ENCODE measurements around the gene NRCAM.
"Not testable (repeated sequence)": the region's sequence is repeated elsewhere in the genome, so short reads cannot be mapped to it uniquely, and the experiment has no call there.

The NRCAM gene

DNA sequence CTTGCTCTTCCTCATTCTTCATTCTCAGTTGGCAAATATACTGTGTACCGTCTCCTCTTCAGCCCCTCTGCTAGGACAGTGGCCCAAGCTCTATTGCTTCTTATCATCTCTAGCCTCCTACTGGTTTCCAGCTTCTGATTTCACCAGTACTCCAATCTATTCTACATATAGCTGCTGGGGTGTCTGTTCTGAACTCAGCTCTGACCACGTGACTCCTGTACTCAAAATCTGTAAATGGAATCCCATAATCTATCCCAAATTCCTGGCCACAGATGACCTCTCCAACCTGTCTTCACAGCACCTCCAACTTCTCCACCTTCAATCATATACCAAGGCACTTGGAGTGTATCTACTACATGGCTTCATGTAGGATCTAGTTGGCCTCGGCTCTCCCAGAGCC lies 152.9 kb downstream of the NRCAM start:
- DNase-seq = no peak

DNA sequence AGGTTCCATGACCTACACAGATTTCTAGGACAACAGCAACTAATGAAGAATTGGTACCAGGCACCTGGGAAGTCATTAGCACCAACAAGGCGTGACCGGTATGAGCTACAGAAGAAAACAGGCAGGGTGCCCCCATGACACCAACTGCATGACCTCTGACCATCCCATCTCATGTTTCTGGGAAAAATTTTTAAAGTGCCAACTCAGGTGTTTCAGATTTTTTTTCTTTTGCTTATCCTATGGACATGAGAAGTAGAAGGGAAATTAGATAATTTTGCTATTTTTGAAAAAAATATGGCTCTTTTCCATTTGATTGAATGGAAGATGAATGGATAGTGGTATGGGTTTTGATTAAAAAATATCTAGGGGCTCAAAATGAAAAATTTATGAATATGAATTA lies 154.8 kb downstream of the NRCAM start:
- DNase-seq = no peak

DNA sequence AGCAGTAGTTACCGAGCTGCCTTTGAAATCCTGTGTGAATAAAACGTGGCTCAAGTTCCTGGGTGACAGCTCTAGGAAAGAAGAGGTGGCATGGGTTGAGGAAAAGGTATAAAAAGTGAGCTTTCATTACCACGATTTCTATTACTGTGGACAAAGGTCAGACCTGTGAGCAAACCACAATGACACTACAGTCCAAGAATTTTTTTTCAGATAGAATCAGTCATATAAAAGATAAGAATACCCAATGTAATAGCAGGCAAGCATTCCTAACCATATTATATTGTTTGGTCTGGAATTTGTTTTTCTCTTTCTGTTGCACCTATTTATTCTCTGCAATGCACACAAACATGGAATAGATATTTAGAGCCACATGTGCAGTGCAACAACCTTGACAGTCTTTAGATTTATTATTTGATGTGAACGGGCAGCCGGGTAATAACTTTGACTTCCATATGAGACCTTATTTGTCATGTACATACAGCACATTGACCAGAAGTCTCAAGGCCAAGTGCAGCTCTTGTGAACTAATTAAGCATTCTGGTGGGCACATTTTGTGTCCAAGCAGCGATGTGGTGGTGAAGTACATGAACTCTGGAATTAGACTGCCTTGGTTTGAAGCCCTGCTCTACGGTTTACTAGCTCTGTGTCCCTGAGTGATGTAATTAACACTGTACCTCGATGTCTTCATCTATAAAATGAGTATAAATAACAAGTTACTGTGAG lies 156.8 kb downstream of the NRCAM start:
- DNase-seq = no peak

DNA sequence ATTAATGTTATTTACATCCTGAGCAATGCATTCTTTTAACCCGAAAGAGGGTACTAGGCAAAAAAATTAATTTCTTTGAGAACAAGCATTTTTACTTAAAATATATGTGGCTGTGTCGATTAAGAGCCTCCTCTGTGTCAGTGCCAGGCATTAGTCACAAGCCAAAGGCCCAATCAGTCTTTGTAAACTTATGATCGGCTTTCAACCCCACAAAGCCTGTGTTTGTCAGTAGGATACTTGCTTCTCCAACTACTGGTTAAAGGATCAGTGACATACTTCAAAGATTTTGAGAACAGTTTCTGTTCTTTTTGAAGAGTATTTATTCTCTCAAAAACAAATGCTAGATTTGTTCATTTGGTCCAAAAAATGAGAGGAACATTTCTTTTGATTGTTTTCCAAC lies 159.3 kb downstream of the NRCAM start:
- no peak for DNase-seq

DNA sequence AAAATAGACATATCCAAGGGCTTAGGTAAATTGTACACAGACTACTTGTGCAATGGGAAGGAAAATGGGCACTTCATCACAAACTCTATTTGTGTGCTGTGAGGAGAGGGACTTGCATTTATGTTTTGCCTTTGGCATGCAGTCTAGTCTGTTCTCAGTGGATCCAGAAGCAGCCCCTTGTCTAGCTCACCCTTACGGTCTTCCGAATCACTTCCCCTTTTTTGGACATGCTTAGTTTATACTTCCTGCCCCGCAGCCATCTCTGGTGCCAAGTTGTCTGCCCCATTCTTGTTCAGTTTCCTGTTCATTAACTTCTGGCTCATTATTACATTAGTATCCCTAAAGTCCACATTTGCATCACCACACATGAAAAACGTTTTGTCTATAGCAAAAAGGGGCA lies 161.6 kb downstream of the NRCAM start:
- no peak for DNase-seq

DNA sequence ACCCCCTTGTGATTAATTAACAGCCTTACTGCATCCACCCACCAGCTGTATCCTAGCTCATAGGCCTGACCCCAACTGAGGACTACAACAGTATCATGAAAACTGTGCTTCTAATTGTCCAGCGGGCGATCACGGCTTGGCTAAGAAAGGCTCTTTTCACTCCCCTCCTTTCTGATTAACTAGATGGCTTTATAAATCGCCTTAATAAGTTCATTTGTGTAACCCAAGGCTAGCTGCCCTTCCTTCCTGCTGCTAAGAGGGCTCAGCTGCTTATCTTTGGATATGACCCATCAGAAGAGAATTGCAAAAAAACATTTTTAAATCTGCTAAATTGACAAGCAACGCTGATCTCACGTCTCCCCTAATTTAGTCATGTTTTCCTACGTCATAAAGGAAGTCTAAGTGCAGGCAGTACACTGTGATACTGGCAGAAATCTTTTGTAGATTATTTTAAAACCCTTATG lies 163.1 kb downstream of the NRCAM start:
- no peak for DNase-seq

DNA sequence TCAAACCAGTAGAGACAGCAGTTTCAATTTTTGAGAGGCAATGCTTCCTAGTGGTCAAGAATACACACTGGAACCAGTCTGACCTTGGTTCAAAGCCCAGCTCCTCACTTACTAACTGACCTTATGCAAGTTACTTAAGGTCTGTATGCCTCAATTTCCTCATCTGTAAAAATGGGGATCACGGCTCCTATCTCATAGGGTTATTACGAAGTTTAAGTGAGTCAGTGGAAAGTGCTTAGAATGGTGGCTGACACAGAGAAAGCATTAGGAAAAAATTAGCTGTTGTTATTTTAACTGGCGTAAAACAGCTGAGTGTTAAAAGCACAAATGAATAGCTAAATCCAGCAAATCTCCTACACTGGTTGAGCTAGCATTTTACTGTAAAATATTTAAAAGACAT lies 163.7 kb downstream of the NRCAM start:
- DNase-seq = no peak

DNA sequence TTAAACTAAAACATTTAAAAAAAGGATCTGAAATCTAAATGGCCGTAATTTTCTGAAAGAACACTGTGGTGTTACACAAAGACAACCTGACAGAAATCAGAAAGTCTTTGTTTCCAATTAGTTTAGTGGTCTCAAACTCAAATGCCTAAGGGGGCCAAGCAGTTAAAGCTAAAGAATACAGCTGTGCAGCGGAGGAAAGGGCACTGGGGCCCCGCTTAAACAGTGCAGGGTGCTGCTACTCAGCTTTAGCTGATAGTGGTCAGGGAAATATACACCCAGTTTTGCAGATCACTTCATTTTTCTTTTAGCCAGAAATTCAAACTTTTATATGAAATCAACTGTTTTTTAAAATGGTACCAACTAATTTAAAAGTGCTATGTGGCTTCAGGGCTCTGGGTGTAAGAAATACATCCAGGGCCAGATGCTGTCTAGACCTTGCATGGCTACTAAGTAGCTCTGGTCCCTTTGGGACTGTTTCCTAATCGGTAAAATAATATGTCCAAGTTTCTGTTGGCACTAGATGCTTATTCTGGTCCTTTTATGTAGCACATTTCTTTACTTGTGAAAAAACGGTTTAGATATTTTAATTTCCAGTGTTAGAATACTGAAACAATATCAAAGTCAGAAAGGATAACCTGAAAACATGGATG lies 164.3 kb downstream of the NRCAM start:
- no peak for DNase-seq

DNA sequence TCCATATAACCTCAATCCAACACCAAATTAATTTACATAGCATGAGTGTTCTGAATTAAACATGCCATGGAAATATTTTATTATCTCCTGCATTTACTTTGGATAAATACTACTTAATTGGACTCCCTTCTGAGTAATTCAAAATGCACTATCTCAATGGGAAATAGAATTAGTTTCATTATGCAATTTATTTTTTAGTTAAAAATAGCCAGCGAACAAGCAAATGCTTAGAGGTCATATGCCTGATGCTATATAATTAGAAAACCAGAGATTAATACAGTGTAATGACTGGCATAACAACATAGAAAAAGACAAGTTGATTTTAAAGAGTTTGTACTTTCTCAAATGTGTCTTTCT lies 165.1 kb downstream of the NRCAM start:
- no peak for DNase-seq

DNA sequence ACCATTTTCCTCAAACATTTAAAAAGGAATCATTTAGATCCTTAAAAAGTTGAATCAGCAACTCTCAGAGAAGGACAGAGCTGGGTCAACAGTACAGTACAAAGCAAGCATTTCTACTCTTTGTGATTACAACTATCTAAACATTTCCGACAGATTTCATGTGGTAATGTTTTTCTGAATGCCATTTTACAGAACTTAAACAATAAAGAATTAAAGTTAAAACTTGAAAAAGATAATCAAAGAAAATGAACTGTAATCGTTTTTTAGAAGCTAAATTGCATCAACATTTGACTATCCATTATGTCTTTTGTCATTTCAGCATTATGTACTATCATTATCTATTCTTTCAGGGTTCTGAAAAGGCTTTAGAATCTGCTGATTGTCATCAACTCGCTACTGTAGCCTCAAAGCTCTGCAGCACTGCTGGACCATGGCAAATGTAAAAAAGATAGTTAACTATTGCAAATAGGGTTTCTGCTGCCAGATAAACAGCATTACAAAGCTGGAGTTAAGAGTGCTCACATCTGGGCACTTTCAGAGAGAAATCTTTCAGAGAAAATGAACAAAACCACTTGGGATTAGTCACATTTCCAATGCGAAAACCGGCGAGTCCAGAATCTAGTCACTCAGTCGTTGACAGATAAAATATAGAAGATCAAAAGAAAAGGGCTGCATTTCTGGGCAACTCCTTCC lies 165.6 kb downstream of the NRCAM start:
- DNase-seq = no peak

DNA sequence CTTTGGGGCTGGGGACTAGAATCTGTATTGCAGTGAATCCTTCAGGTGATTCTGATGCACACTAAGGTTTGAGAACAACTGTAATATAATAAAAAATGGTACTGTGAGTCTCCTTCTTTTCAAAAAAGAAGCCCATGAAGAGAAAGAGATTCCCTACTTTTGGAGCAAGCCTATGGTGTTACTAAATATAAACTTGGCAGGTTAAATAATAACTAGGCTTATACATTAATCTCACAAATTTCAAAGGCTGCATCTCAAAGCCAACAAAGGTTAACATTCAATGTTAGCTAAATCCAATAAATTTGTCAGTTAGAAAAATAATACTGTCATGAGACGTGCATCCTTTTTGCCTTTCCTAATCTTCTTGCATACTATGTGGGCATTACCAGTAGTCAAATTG lies 166.4 kb downstream of the NRCAM start:
- DNase-seq = no peak

DNA sequence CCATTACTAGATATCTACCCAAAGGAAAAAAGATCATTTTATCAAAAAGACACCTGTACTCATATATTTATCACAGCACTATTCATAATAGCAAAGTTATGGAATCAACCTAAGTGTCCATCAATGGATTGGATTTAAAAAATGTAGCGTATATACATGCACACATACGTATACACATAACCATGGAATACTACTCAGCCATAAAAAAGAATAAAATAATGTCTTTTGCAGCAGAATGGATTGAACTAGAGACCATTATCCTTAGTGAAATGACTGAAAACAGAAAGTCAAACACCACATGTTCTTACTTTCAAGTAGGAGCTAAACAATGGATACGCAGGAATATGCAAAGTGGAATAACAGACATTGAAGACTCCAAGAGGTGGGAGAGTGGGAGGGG lies 168.4 kb downstream of the NRCAM start:
- DNase-seq = no peak

DNA sequence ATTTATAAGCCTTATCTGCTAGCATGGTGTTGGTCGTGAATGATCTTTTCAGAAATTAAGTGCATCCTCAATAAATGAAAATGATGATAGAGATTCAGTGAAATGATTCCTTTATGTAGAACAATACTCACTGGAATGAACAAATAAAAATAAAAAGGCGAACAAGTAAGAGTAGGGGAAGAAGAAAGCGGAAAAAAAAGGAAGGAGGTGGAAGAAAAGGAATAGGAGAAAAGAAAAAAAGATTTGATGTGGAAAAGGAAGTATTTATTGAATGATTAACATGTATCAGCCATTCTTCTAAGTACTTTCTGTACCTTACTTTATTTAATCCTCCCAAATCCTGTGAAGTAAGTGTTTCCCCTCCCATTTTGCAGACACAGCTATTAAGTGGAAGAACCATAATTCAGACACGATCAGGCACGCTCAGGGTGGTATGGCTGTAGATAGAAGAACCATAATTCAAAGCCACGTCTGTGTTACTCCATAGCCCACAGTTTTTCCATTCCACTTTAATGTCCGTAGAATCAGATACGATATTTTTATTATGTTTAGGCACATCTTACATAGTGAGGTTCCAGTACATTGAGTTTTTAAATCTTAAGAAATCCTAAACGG lies 169.8 kb downstream of the NRCAM start:
- no peak for DNase-seq

DNA sequence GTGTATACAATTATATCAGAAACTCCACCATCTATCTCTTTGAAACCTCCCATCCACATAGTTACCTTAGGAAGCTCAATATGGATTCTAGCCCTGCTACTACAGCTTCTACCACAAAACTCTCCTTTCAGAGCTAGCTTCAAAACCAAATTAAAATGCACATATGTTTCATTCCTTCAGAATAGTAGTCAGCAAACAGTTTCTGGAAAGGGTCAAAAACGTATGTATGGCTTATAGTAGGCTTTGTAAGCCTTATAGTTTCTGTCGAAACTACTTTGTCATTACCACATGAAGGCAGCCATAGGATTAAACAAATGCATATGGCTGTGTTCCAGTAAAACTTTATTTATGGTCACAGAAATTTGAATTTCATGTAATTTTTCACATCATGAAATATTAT lies 170.5 kb downstream of the NRCAM start:
- DNase-seq = no peak

DNA sequence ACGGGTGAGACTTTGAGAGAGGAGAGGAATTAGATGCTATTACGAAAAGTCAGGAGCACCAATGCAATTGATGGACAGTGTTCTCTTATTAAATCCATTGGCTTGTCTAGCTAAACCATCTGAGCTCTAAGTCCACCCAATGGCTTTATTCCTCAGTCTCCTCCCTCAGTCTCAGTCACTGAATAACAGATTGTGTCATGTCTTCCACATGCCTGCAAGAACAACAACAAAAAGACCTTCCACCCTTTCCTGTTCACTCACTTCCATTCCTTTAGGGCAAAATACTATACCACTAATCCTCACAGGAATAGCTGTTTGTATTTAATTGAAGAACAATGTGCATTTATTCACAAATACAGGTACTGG lies 171.2 kb downstream of the NRCAM start:
- no peak for DNase-seq

DNA sequence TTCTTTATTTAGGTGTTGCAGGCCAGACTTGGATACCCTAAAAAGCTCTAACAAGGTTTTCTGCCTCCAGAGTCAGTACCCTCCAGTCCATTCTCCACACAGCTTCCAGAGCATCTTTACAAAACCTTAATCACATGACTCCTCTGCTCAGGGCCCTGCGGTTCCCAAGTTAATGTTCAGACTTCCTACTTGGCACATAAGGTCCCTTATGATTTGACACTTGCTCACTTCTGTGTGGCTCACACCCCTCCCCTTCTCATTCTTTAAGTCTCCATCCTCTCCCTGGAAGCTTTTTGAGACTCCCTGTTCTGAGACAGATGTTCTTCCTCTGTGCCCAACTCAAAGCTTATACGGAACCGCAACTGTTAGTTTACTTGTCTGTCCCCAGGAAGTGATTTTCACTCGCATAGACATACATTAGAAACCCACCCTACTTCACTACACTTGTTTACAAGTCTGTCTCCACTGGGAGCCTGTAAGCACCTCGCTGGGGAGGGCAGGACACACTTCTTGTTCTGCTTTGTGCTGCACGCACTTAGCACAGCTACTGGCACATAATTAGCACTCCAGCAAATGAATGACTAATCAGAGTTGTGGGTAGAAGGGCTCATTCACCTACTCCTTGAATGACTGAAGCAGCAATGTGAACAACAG lies 171.8 kb downstream of the NRCAM start:
- DNase-seq = no peak

DNA sequence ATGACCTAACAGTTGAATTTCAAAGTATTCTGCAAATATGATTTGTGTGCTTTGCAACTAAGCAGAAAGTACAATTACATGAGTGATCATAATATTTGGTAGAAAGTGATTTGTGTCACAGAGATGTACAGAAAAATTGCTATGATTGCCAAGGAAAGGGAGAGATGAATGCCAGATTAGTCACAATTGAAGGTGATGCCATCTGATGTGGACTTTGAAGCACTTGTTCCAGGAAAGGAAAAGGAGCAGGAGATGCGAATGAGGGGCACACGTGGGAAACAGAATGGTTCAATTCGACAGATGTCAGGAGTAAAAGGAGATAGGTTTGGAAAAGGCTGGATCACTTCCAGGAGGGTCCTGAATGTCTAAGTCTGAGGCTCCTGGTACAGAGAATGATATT lies 173.0 kb downstream of the NRCAM start:
- no peak for DNase-seq

DNA sequence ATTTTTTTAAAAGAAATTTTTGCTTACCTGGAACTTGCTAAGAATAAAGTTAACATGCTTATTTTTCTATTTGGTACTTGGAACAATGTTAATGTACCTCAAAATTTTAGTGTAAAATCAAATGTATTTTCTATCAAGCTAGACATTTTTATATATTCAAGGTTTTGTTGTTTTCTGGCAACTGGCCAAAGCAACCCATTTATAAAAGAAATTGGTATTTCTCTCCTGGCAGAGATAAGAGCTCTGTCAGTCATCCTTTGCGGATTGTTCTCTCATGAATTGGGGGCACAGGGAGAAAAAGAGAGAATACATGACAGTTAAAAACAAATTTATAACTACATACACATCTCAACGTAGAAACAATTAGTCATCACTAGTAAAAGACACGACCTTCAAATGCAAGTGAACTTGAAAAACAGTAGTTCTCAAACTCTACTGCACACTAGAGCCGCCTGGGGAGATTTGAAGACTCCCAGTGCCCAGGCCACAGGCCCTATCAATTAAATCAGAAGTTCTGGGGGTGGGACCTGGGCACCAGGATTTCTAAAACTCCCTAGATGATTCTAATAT lies 173.7 kb downstream of the NRCAM start:
- no peak for DNase-seq

DNA sequence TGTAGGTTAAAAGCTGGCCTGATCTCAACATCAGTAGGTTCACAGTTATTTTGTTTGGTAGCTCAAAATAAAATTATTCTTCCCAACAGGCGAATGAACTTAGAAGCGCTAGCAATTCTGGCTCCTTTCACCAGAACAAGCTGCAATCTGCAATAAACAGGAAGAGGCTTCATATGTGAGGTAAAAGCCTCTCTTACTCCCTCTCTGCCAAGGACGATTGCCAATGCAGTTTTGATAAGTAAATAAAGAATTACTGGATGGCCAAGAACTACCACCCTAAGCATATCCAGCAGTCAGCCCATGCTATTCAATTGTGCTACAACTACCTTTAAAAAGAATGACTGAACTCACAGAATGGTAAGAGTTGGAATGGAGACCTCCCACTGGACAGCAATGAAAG lies 176.1 kb downstream of the NRCAM start:
- no peak for DNase-seq

DNA sequence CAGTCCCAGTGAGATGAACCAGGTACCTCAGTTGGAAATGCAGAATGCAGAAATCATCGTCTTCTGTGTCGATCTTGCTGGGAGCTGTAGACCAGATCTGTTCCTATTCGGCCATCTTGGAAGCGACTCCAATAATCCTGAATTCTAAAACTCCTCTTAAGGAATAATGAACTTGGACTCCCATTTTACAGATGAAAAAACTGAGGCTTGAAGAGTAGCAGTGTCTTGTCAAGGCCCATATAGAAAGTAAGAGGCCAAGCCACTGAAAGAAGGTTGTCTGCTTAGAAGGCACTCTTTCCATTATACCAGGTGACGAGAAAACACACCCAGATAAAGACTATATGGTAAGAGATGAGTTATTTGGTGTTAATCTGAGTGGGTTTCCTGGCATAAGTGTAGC lies 177.5 kb downstream of the NRCAM start:
- no peak for DNase-seq

DNA sequence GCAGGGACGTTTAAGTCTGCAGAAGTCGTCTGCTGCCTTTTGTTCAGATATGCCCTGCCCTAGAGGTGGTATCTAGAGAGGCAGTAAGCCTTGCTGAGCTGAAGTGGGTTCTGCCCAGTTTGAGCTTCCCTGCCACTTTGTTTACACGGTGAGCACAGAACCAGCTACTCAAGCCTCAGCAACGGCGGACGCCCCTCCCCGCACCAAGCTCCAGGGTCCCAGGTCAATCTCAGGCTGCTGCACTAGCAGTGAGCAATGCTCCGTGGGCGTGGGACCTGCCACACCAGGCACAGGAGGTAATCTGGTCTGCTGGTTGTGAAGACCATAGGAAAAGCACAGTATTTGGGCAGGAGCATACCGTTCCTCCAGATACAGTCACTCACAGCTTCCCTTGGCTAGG lies 178.0 kb downstream of the NRCAM start:
- DNase-seq = no peak

DNA sequence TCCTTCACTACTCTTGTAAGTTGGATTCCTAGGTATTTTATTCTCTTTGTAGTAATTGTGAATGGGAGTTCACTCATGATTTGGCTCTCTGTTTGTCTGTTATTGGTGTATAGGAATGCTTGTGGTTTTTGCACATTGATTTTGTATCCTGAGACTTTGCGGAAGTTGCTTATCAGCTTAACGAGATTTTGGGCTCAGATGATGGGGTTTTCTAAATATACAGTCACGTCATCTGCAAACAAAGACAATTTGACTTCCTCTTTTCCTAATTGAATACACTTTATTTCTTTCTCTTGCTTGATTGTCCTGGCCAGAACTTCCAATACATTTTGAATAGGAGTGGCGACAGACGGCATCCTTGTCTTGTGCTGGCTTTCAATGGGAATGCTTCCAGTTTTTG lies 181.8 kb downstream of the NRCAM start:
- not testable (repeated sequence) for DNase-seq

DNA sequence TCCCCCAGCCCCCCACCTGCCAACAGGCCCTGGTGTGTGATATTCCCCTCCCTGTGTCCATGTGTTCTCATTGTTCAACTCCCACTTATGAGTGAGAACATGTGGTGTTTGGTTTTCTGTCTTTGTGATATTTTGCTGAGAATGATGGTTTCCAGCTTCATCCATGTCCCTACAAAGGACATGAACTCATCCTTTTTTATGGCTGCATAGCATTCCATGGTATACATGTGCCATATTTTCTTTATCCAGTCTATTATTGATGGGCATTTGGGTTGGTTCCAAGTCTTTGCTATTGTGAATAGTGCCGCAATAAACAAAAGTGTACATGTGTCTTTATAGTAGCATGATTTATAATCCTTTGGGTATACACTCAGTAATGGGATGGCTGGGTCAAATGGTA lies 183.3 kb downstream of the NRCAM start:
- not testable (repeated sequence) for DNase-seq

Measured in activated CD8-positive, alpha-beta memory T cell treated with anti-CD3 and anti-CD28 coated beads, Interleukin-2, amount 50 U/mL, for 4 hours (primary cell).